Small intestine (tissue), 7 donors: ENCODE results near the gene CENPA. TPM values are rescaled to one million over a fixed set of nuclear protein-coding genes. Genes with fewer than 3 reads are reported as not detected.
"Not testable (repeated sequence)": the region's sequence is repeated elsewhere in the genome, so short reads cannot be mapped to it uniquely, and the experiment has no call there.

Source experiments
- DNase-seq, 2 donors: peaks; one replicate each; pipeline versions ENCODE4 v3.0.0 to v3.0.0-alpha.2; 2013
- FAIRE-seq: peaks from 2 replicates; lab custom pipeline; 2012; peaks lifted over from hg19 to GRCh38; lab: Jason Lieb, UNC
- H3K27ac ChIP-seq, 3 donors: one replicate each; pipeline ENCODE4 v1.5.1; 2013; ENCODE audit warnings: low read length in 2 of 3, mild to moderate bottlenecking in 2 of 3, control low read depth in 1 of 3, inconsistent platforms in 1 of 3, low read depth in 1 of 3, moderate library complexity in 1 of 3
- H3K27me3 ChIP-seq, 3 donors: one replicate each; pipeline ENCODE4 v1.6.1; 2013; ENCODE audit warnings: low read length in 3 of 3, inconsistent platforms in 1 of 3; ENCODE audit not compliant: control insufficient read depth in 3 of 3, insufficient read depth in 3 of 3
- H3K36me3 ChIP-seq, 3 donors: one replicate each; pipeline ENCODE4 v1.6.1; 2013; ENCODE audit warnings: low read length in 3 of 3, inconsistent platforms in 1 of 3, low read depth in 1 of 3, mild to moderate bottlenecking in 1 of 3, moderate library complexity in 1 of 3; ENCODE audit not compliant: control insufficient read depth in 3 of 3, insufficient read depth in 2 of 3
- H3K4me1 ChIP-seq, 3 donors: one replicate each; pipeline ENCODE4 v1.6.1; 2013; ENCODE audit warnings: low read length in 2 of 3, inconsistent platforms in 1 of 3, low read depth in 1 of 3, mild to moderate bottlenecking in 1 of 3, moderate library complexity in 1 of 3; ENCODE audit not compliant: control insufficient read depth in 3 of 3, insufficient read depth in 2 of 3
- H3K4me3 ChIP-seq, 3 donors: one replicate each; pipeline ENCODE4 v1.5.1; 2013; ENCODE audit warnings: low read length in 3 of 3, control low read depth in 1 of 3, inconsistent platforms in 1 of 3, low read depth in 1 of 3, mild to moderate bottlenecking in 1 of 3, moderate library complexity in 1 of 3
- H3K9me3 ChIP-seq, 2 donors: one replicate each; pipeline ENCODE4 v1.6.1; 2013; ENCODE audit warnings: low read depth in 1 of 2, low read length in 1 of 2; ENCODE audit not compliant: control insufficient read depth in 2 of 2, insufficient read depth in 1 of 2
- WGBS, 3 donors: extraction: QIAGEN DNeasy Blood & Tissue Kit; methylation state at CpG; one replicate each; pipeline ENCODE4 v1.1.7; 2013; 5-methylcytosine and 5-hydroxymethylcytosine counted together
- polyA plus RNA-seq, 4 donors: library from polyadenylated mRNA; stranded (reverse) in 3 of 4; unstranded in 1 of 4; fragments of 200-250 nt in 3 of 4; fragments of 120-200 nt in 1 of 4; gene quantifications; one replicate each; pipeline versions ENCODE4 v1.2.1 to v1.2.3, GENCODE V29; 2013
- donor health status: healthy with polysubstance abuse.
- donor health status: control.
- donor health status: control.
- donor health status: Bipolar disorder and iron deficiency.
- donor health status: healthy.

CENPA gene
- polyA plus RNA-seq, 4 donors = 1.4 to 11.6 (median 3.2) TPM

- Histone ChIP-seq H3K4me3 (no peak overlapping the region), H3K27me3 (no peaks in the 10 kb centered on the region), H3K4me1 (peaks cover 0 to 4% (median 3%) of the 10 kb centered on the region in 3 donors), H3K27ac (no peak overlapping the region), H3K36me3 (peaks cover 7 to 14% (median 8%) of the 10 kb centered on the region in 3 donors), H3K9me3 (no peaks in the 10 kb centered on the region)
- FAIRE-seq (no peak), DNase-seq (no peak)
- WGBS, 3 donors = 94 to 95% (median 94%) methylated on average over 19 of the region's 19 CpGs
Observed at GRCh38 chr2:26784570-26785234, 1.2 kb upstream of the CENPA start.

DNA sequence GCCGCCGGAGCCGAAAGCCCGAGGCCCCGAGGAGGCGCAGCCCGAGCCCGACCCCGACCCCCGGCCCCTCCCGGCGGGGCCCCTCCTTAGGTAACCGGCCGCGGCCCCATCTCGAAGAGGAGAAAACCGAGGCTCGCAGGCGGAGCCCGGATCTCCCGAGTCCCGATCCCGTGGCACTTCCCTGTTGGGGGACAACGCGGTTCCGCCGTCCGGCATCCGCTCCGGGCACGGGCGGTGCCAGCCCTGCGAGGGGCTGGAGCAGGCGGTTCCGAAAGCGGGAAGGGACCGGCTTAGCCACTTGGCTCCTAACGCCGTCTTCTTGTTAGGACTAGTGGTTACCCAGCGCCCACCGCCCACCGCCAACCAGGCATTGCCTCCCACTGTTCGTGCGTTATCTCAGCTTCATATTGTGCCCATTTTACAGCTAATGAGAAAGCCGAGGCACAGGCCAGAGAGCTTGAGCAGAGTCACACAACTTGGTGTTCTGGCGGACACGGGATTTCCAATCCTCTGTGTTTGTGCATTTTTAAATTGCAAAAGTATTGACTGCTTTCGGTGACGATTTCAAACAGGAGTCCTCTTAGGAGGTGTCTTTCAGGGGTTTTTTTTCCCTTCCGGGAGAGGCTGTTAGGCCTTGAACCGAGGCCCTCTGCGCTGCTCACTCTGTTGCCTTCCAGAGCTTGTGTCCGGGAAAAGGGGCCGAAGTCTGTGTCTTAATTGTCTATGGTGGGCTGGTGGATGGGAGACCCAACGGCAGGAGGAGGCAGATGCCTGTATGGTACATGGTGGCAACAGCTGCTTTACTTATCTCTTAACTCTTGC, 562 bp downstream of the CENPA start:
- Histone ChIP-seq H3K36me3 (peaks cover 0 to 4% (median under 1%) of the 10 kb centered on the region in 3 donors), H3K27ac (no peak overlapping the region)
- WGBS, 3 donors = 1 to 3% (median 2%) methylated on average over 50 to 55 of the region's 55 CpGs

GRCh38 chr2:26792720-26793119, 6.9 kb downstream of the CENPA start:
- FAIRE-seq (no peak), DNase-seq (no peak)
- Histone ChIP-seq H3K4me1 (no peaks in the 10 kb centered on the region), H3K27ac (no peak overlapping the region), H3K9me3 (no peaks in the 10 kb centered on the region), H3K36me3 (peaks cover 0 to 18% (median 0%) of the 10 kb centered on the region in 3 donors), H3K27me3 (no peaks in the 10 kb centered on the region), H3K4me3 (no peak overlapping the region)
- WGBS, 3 donors = 69 to 97% (median 92%) methylated on average over 3 of the region's 3 CpGs

More for the DNA sequence above, 562 bp downstream of the CENPA start:
- FAIRE-seq (no peak), DNase-seq (no peak)
- Histone ChIP-seq H3K4me1 (peaks cover 0 to 4% (median 3%) of the 10 kb centered on the region in 3 donors), H3K9me3 (no peaks in the 10 kb centered on the region), H3K27me3 (no peaks in the 10 kb centered on the region), H3K4me3 (peak overlapping the region; percentile 43 to 83 (median 51))

GRCh38 chr2:26793518-26793917, 7.7 kb downstream of the CENPA start:
- Histone ChIP-seq H3K4me3 (no peak overlapping the region), H3K9me3 (no peaks in the 10 kb centered on the region), H3K27me3 (no peaks in the 10 kb centered on the region), H3K36me3 (peaks cover 0 to 20% (median 0%) of the 10 kb centered on the region in 3 donors), H3K27ac (no peak overlapping the region), H3K4me1 (no peaks in the 10 kb centered on the region)
- WGBS, 3 donors = 93 to 100% (median 96%) methylated on average over 3 of the region's 3 CpGs
- no peak for FAIRE-seq
- no peak for DNase-seq

DNA sequence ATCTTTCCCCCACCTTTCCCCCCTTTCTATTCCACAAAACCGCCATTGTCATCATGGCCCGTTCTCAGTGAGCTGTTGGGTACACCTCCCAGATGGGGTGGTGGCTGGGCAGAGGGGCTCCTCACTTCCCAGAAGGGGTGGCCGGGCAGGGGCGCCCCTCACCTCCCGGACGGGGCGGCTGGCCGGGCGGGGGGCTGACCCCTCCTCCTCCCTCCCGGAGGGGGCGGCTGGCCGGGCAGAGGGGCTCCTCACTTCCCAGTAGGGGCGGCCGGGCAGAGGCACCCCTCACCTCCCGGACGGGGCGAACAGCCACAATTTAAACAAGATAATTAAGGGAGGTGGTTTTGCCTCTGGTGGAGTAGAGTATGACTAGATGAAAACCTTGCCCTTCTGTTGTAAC, 9.3 kb downstream of the CENPA start:
- H3K4me3 ChIP-seq, H3K4me1 ChIP-seq, H3K27me3 ChIP-seq, H3K27ac ChIP-seq, DNase-seq, H3K9me3 ChIP-seq, FAIRE-seq: not testable (repeated sequence)
- 92 to 99% (median 96%) methylated on average over 15 to 17 of the region's 17 CpGs for WGBS, 3 donors
- peaks cover 0 to 21% (median 0%) of the 10 kb centered on the region in 3 donors for H3K36me3 ChIP-seq

DNA sequence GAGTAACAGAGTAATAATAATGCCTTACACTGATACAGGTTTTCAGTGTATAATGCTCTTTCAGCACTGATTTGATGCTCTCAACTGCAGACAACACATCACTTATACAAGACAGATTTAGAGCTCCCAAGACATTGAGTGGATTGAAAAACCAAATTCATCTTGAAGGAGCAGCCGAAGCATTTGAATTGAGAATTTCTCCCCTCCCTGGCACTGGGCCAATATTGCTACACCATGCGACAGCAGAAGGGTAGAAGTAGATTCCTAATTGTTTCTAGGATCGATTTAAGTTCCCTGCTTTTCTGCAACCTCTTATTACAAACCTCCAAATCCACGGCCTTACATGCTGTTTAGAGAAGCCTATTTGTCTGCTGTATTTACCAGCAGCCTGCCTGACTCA, 15.5 kb downstream of the CENPA start:
- H3K27me3 ChIP-seq = no peaks in the 10 kb centered on the region
- peaks cover 0 to 9% (median 0%) of the 10 kb centered on the region in 3 donors for H3K36me3 ChIP-seq
- H3K4me1 ChIP-seq = no peaks in the 10 kb centered on the region
- FAIRE-seq (no peak), DNase-seq (no peak)
- no peaks in the 10 kb centered on the region for H3K9me3 ChIP-seq
- H3K4me3 ChIP-seq = no peak overlapping the region
- no peak overlapping the region for H3K27ac ChIP-seq
- WGBS, 3 donors = 75 to 84% (median 82%) methylated on average over 4 of the region's 4 CpGs

- Histone ChIP-seq H3K27me3 (no peaks in the 10 kb centered on the region), H3K9me3 (no peaks in the 10 kb centered on the region), H3K4me1 (no peaks in the 10 kb centered on the region), H3K4me3 (no peak overlapping the region), H3K27ac (no peak overlapping the region), H3K36me3 (peaks cover 0 to 6% (median 0%) of the 10 kb centered on the region in 3 donors)
- WGBS, 3 donors = 95 to 97% (median 95%) methylated on average over 7 of the region's 7 CpGs
- no peak for FAIRE-seq
- DNase-seq = no peak
Observed at GRCh38 chr2:26801796-26802195, 15.9 kb downstream of the CENPA start.

GRCh38 chr2:26805241-26805676, 19.4 kb downstream of the CENPA start:
- Histone ChIP-seq H3K4me3 (no peak overlapping the region), H3K36me3 (peaks cover 0 to 3% (median 0%) of the 10 kb centered on the region in 3 donors), H3K9me3 (no peaks in the 10 kb centered on the region), H3K27ac (no peak overlapping the region), H3K4me1 (no peaks in the 10 kb centered on the region), H3K27me3 (no peaks in the 10 kb centered on the region)
- 68 to 82% (median 78%) methylated on average over 5 of the region's 5 CpGs for WGBS, 3 donors
- FAIRE-seq (no peak), DNase-seq (no peak)
